ENCODE results near the gene PRPF40B.
"Not testable (repeated sequence)": the region's sequence is repeated elsewhere in the genome, so short reads cannot be mapped to it uniquely, and the experiment has no call there.

Gene PRPF40B

GRCh38 chr12:49609875-49610154 is 13.5 kb upstream of the PRPF40B start:
- no peak for DNase-seq

- not testable (repeated sequence) for DNase-seq
Measured at GRCh38 chr12:49610785-49611184, 12.6 kb upstream of the PRPF40B start.

GRCh38 chr12:49612210-49612609 is 11.2 kb upstream of the PRPF40B start:
- DNase-seq = no peak

- DNase-seq = no peak
Measured at GRCh38 chr12:49615725-49616124, 7.6 kb upstream of the PRPF40B start.

GRCh38 chr12:49616533-49617219 is 6.7 kb upstream of the PRPF40B start:
- DNase-seq = no peak

GRCh38 chr12:49618576-49618975 is 4.8 kb upstream of the PRPF40B start:
- DNase-seq = no peak

GRCh38 chr12:49619286-49619685 is 4.1 kb upstream of the PRPF40B start:
- DNase-seq = no peak

- DNase-seq = no peak
Measured at GRCh38 chr12:49621651-49622500, 1.5 kb upstream of the PRPF40B start.

- peak; percentile 76 for DNase-seq
Measured at GRCh38 chr12:49622501-49623141, 740 bp upstream of the PRPF40B start.

GRCh38 chr12:49624921-49625577 is 1.7 kb downstream of the PRPF40B start:
- no peak for DNase-seq

GRCh38 chr12:49626169-49626835 is 2.9 kb downstream of the PRPF40B start:
- peak; percentile 32 for DNase-seq

- no peak for DNase-seq
Measured at GRCh38 chr12:49626836-49627235, 3.5 kb downstream of the PRPF40B start.

- no peak for DNase-seq
Measured at GRCh38 chr12:49627752-49628360, 4.5 kb downstream of the PRPF40B start.

- no peak for DNase-seq
Measured at GRCh38 chr12:49631336-49631907, 8.1 kb downstream of the PRPF40B start.

- DNase-seq = no peak
Measured at GRCh38 chr12:49632401-49632800, 9.0 kb downstream of the PRPF40B start.

GRCh38 chr12:49632986-49633702 is 9.8 kb downstream of the PRPF40B start:
- no peak for DNase-seq

GRCh38 chr12:49633703-49634345 is 10.5 kb downstream of the PRPF40B start:
- DNase-seq = no peak

- no peak for DNase-seq
Measured at GRCh38 chr12:49635036-49635435, 11.7 kb downstream of the PRPF40B start.

GRCh38 chr12:49635656-49636055 is 12.3 kb downstream of the PRPF40B start:
- DNase-seq = no peak

GRCh38 chr12:49636574-49636973 is 13.2 kb downstream of the PRPF40B start:
- no peak for DNase-seq

All from CD4-positive, alpha-beta T cell treated with Interleukin-10 for 1 hour (primary cell).